SJCRH30 (cell line): ENCODE measurements around the gene UNC45B. TPM values are rescaled to one million over a fixed set of nuclear protein-coding genes. Genes with fewer than 3 reads are reported as not detected.
"Not testable (repeated sequence)": the region's sequence is repeated elsewhere in the genome, so short reads cannot be mapped to it uniquely, and the experiment has no call there.

Source experiments
- DNase-seq, 2 experiments: peaks; one replicate each; pipeline ENCODE4 v3.0.0-alpha.2; 2015 to 2020
- H3K27ac ChIP-seq: fragments of 250-450 bp; sonication (Bioruptor Pico); 2 replicates; pipeline ENCODE4 v1.5.1; 2020; ENCODE audit warnings: mild to moderate bottlenecking, moderate library complexity
- H3K27me3 ChIP-seq: fragments of 250-450 bp; sonication (Bioruptor Pico); 2 replicates; pipeline ENCODE4 v1.5.1; 2020; ENCODE audit warnings: mild to moderate bottlenecking, moderate library complexity
- H3K36me3 ChIP-seq: fragments of 250-450 bp; sonication (Bioruptor Pico); 2 replicates; pipeline ENCODE4 v1.5.1; 2020; ENCODE audit warnings: mild to moderate bottlenecking, moderate library complexity
- H3K4me1 ChIP-seq: fragments of 250-450 bp; sonication (Bioruptor Pico); 2 replicates; pipeline ENCODE4 v1.5.1; 2020; ENCODE audit warnings: mild to moderate bottlenecking, moderate library complexity
- H3K4me3 ChIP-seq: fragments of 250-450 bp; sonication (Bioruptor Pico); 2 replicates; pipeline ENCODE4 v1.5.1; 2020; ENCODE audit warnings: mild to moderate bottlenecking, moderate library complexity
- H3K9me3 ChIP-seq: fragments of 250-450 bp; sonication (Bioruptor Pico); replicated peaks from 2 replicates; pipeline ENCODE4 v1.5.1; 2020; ENCODE audit warnings: mild to moderate bottlenecking, moderate library complexity
- total RNA-seq: library from RNA; depleted of rRNA; stranded (reverse); fragments of >200 nt; shearing (Covaris generic); gene quantifications from 2 replicates; pipeline ENCODE4 v1.2.3, GENCODE V29; 2014

Gene UNC45B
- total RNA-seq, 1 experiment from 2014 or later = 0.24 TPM

DNA sequence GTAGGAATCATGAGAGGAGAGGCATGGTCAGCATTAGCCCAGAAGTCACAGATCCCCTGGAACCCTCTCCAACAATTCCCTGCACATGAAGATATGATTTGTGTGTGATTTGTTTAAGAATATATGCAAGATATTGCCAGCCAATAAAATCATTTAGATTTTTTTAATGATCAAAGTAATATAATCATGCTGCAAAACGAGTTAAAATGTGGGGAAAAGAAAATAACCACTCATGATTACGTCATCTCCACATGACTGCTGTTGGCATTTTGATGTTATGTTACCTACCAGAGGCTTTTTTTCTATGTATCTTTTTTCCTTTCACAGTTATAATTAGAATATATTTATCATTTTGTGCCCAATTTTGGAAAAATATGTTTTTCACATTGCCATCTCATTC lies 24.2 kb downstream of the UNC45B start:
- H3K9me3 ChIP-seq = no peaks in the 10 kb centered on the region
- no peak overlapping the region for H3K27ac ChIP-seq
- H3K36me3 ChIP-seq = no peaks in the 10 kb centered on the region
- H3K4me3 ChIP-seq = no peak overlapping the region
- H3K27me3 ChIP-seq = 0 out of 2 replicates have a peak, but pooled peaks cover 5% of the 10 kb centered on the region
- no peak for DNase-seq
- no peaks in the 10 kb centered on the region; the same call in 1 of the 2 replicates for H3K4me1 ChIP-seq

DNA sequence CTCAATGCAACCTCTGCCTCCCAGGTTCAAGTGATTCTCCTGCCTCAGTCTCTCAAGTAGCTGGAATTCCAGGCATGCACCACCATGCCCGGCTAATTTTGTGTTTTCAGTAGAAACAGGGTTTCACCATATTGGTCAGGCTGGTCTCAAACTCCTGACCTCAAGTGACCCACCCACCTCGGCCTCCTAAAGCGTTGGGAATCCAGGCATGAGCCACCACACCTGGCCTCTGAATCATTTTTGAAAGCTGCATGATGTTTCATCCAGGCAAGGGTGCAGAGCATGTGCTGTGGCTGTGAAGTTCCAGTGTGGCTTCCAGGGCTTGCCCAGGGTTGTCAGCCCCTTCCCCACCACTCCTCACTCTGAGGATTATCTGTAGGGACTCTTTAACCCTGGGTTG lies 24.7 kb downstream of the UNC45B start:
- not testable (repeated sequence) for H3K27me3 ChIP-seq, H3K27ac ChIP-seq, DNase-seq, H3K36me3 ChIP-seq, H3K4me3 ChIP-seq, H3K9me3 ChIP-seq, H3K4me1 ChIP-seq

DNA sequence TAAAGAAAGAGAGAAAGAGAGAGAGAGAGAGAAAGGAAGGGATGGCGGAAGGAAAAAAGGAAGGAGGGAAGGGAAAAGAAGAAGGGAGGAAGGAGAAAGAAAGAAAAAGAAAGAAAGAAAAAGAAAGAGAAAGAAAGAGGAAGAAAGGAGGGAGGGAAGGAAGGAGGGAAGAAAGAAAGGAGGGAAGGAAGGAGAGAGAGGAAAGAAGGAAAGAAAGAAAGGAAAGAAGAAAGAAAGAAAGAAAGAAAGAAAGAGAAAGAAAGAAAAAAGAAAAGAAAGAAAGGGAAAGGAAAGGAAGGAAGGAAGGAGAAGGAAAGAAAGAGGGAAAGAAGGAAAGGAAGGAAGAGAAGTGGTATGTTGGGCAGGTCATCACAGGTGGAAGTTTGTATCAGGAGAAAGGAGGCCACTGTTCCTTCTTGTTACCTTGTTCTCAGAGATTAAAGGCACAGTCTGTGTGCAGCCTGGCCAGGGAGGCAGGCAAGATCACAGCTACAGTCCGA lies 27.3 kb downstream of the UNC45B start:
- Histone ChIP-seq H3K27ac (no peak overlapping the region), H3K36me3 (no peaks in the 10 kb centered on the region), H3K27me3 (0 out of 2 replicates have a peak, but pooled peaks cover 2% of the 10 kb centered on the region), H3K4me3 (no peak overlapping the region), H3K4me1 (no peaks in the 10 kb centered on the region), H3K9me3 (no peaks in the 10 kb centered on the region)
- no peak for DNase-seq

DNA sequence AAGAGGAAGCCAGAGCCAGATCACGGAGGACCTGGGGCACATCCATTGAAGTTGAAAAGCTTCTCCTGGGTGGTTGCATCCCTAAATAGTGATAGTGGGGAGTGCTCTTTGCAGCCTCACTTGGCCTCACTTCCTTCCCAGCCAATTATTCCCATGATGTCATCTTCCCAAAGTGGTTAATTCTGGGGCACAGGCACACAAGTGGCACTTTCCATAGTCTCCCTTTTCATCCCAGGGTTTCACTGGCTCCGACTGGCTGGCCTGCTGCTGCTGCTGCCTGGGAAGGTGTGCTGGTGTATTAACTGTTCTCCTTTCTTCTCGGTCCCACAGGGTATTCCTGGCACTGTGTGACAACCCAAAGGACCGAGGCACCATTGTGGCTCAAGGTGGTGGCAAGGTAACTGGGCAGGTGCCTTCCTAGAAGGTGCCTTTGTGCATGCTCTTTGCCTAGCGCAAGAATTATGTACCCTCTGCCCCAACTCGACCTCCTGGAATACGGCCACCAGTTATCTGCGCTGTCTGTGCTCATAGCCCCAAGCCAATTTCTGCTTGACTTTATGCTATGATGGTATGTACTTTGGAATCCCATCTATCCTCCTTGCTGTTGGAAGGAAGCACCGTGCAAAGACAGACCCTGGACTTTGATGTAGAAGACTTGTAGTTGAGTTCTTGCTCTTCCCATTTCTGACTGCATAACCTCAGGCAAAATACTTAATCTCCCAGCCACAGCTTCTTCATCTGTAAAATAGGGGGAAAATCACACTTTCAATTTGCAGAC lies 28.2 kb downstream of the UNC45B start:
- H3K4me1 ChIP-seq = no peaks in the 10 kb centered on the region
- no peaks in the 10 kb centered on the region for H3K36me3 ChIP-seq
- no peak for DNase-seq
- no peak overlapping the region for H3K4me3 ChIP-seq
- no peaks in the 10 kb centered on the region for H3K27me3 ChIP-seq
- no peak overlapping the region for H3K27ac ChIP-seq
- H3K9me3 ChIP-seq = no peaks in the 10 kb centered on the region

DNA sequence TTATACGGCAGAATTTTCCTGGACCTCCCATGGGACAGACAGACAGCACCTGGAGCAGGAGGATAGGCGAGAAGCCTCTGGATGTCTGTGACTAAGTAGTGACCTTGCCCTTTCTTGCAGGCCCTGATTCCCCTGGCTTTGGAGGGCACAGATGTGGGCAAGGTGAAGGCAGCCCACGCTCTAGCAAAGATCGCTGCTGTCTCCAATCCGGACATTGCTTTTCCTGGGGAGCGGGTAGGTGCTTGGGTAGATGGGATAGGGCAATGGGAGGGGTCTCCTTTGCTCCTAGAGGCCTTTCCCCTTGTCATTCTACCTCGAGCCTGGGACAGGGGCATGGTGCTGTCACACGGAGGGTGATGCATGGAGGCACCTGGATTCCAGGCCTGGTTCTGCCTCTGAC lies 29.3 kb downstream of the UNC45B start:
- no peaks in the 10 kb centered on the region for H3K4me1 ChIP-seq
- no peaks in the 10 kb centered on the region for H3K9me3 ChIP-seq
- H3K27me3 ChIP-seq = no peaks in the 10 kb centered on the region
- no peak overlapping the region for H3K4me3 ChIP-seq
- H3K27ac ChIP-seq = no peak overlapping the region
- no peaks in the 10 kb centered on the region for H3K36me3 ChIP-seq
- DNase-seq = no peak

DNA sequence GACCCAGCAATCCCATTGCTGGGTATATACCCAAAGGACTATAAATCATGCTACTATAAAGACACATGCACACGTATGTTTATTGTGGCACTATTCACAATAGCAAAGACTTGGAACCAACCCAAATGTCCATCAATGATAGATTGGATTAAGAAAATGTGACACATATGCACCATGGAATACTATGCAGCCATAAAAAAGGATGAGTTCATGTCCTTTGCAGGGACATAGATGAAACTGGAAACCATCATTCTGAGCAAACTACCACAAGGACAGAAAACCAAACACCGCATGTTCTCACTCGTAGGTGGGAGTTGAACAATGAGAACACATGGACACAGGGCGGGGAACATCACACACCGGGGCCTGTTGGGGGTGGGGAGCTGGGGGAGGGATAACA lies 31.8 kb downstream of the UNC45B start:
- H3K4me3 ChIP-seq, H3K27me3 ChIP-seq, H3K9me3 ChIP-seq, H3K27ac ChIP-seq, H3K4me1 ChIP-seq, H3K36me3 ChIP-seq, DNase-seq: not testable (repeated sequence)

DNA sequence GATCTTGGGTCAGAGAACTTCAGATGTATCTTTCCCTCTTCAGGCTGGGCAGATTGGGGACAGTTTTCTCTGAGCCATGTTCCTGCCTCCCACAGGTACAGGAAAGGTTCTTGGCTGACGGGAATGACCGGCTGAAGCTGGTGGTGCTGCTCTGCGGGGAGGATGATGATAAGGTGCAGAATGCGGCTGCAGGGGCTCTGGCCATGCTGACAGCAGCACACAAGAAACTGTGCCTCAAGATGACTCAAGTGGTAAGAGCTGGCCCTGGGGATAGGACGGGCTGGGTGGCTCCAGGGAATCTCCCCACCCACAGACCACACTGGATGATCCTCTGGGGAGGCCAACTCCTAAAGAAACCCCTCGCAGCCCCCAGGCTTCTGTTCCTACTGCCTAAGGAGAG lies 35.7 kb downstream of the UNC45B start:
- no peak for DNase-seq

DNA sequence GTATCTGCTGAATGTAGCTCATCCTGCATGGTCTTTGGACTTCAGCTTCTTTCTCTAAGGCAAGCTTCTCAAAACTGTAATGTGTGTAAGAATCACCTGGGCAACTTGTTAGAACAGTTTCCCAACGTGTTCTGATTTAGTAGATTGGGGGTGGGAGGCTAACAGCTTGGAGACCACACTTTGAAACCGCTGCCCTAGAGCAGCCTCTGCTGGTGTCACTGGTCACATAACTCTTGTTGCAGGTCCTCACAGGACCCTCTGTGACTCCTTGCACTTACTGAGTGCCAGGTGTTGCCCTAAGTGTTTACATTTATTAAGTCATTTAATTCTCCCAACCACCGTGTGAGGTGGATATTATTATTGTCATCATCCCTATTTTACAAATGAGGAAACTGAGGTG lies 36.7 kb downstream of the UNC45B start:
- H3K4me3 ChIP-seq = no peak overlapping the region
- no peak for DNase-seq

More for the DNA sequence above, 35.7 kb downstream of the UNC45B start:
- H3K4me1 ChIP-seq = no peaks in the 10 kb centered on the region
- H3K4me3 ChIP-seq = no peak overlapping the region
- peaks cover 4% of the 10 kb centered on the region; the same call in 1 of the 2 replicates for H3K27me3 ChIP-seq
- H3K27ac ChIP-seq = no peak overlapping the region
- no peaks in the 10 kb centered on the region for H3K36me3 ChIP-seq
- H3K9me3 ChIP-seq = no peaks in the 10 kb centered on the region

DNA sequence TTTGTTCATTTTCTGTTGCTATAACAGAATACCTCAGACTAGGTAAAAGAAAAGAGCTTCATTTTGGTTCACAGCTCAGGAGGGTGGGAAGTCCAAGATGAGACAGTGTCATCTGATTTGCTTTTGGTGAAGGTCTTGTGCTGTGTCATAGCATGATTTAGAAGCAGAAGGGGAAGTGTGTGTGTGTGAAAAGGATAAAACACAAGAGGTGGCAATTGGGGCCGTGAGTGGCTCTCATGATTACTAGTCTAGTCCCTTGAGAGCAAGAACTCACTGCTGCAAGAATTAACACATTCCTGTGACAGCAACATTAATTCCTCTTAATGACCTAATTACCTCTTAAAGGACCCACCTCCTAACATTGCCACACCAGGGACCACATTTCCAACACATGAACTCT lies 38.2 kb downstream of the UNC45B start:
- DNase-seq = no peak
- Histone ChIP-seq H3K9me3 (no peaks in the 10 kb centered on the region), H3K4me3 (no peak overlapping the region), H3K27me3 (peaks cover 4% of the 10 kb centered on the region; the same call in 1 of the 2 replicates), H3K36me3 (no peaks in the 10 kb centered on the region), H3K27ac (no peak overlapping the region), H3K4me1 (no peaks in the 10 kb centered on the region)

More for the DNA sequence above, 36.7 kb downstream of the UNC45B start:
- H3K36me3 ChIP-seq = no peaks in the 10 kb centered on the region
- no peak overlapping the region for H3K27ac ChIP-seq
- H3K27me3 ChIP-seq = peaks cover 4% of the 10 kb centered on the region; the same call in 1 of the 2 replicates
- no peaks in the 10 kb centered on the region for H3K4me1 ChIP-seq
- H3K9me3 ChIP-seq = no peaks in the 10 kb centered on the region

DNA sequence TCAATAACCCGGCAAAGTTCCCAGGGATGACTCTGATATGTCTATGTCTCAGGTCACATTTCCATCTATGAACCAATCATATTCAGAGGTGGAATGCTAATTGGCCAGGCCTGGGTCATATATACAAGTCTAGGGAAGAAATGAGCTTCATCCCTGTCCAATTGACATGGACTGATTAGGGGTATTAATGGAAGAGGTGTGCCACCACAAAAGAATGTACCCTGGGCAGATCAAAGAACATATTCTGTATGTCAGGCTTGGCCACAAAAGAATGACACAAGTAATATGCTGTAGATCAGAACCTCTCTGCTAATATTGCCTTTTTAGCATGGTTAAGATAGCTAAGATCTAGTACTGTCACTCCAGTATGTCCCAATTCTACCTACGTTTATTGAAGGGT lies 39.9 kb downstream of the UNC45B start:
- H3K4me3 ChIP-seq = no peak overlapping the region
- H3K4me1 ChIP-seq = no peaks in the 10 kb centered on the region
- no peaks in the 10 kb centered on the region for H3K36me3 ChIP-seq
- no peak for DNase-seq
- H3K27ac ChIP-seq = no peak overlapping the region
- H3K27me3 ChIP-seq = peaks cover under 1% of the 10 kb centered on the region; the same call in 1 of the 2 replicates
- no peaks in the 10 kb centered on the region for H3K9me3 ChIP-seq

DNA sequence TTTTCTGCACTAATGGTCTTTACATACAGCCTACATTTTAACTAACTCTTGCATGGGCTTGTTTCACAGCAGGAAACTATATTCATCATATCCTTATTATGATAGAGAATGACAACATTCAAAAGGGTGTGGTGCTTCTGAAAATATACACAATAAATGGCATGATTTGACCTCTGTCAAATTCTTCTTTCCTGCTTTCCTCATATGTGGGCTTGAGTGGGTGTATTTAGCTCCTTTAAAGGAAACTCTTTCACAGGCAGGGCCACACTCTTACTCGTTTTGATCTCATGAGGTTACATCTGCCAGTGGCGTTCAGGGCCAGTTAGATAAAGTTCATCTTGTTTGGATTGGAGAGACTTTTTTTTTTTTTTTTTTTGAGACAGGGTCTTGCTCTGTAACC lies 40.5 kb downstream of the UNC45B start:
- Histone ChIP-seq H3K4me3 (no peak overlapping the region), H3K4me1 (no peaks in the 10 kb centered on the region), H3K27me3 (no peaks in the 10 kb centered on the region; the same call in 1 of the 2 replicates), H3K9me3 (no peaks in the 10 kb centered on the region), H3K36me3 (no peaks in the 10 kb centered on the region), H3K27ac (no peak overlapping the region)
- DNase-seq = no peak

DNA sequence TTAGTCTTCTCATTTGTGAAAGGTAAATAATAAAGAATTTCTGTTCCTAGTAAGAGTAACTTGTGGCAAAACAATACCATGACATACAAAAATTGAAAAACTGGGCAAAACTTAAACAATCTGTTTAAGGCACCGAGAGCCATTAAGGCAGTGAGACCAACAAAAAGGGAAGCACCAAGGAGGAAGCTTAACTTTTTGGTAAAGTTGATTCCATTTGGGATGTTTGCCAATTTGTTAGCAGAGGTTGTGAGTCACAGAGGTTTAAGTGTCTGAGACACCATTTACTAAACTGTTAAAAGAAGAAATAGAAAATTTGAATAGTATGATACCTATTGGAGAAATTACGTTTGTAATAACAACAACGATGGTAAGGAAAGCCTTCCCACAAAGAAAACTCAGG lies 41.7 kb downstream of the UNC45B start:
- Histone ChIP-seq H3K27ac (no peak overlapping the region), H3K4me1 (no peaks in the 10 kb centered on the region), H3K36me3 (no peaks in the 10 kb centered on the region), H3K27me3 (no peaks in the 10 kb centered on the region), H3K4me3 (no peak overlapping the region), H3K9me3 (no peaks in the 10 kb centered on the region)
- DNase-seq = no peak

DNA sequence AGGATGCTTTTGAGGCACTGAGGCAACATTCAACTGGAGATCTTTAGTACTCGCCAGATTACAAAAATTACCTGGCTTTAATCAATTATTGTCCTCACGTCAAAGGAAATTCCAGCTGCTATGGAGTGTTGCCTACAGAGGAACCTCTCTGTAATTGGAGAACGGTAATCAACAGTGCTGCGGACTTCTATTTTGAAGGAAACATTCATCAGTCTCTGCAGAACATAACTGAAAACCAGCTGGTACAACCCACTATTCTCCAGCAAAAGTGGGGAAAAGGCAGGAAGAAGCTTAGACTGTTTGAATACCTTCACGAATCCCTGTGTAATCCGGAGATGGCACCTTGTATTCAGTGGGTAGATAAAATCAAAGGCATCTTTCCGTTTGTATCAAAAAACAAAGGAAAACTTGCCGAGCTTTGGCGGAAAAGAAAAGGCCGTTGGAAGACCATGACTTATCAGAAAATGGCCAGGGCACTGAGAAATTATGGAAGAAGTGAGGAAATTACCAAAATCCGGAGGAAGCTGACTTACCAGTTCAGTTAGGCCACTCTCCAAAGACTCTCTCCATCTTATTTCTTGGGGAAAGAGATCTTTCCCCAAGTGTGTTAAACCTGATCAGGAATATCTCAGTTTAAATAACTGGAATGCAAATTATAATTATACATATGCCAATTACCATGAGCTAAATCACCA lies 43.5 kb downstream of the UNC45B start:
- Histone ChIP-seq H3K27ac (no peak overlapping the region), H3K9me3 (no peaks in the 10 kb centered on the region), H3K4me1 (no peaks in the 10 kb centered on the region), H3K27me3 (no peaks in the 10 kb centered on the region), H3K36me3 (no peaks in the 10 kb centered on the region), H3K4me3 (no peak overlapping the region)
- no peak for DNase-seq

DNA sequence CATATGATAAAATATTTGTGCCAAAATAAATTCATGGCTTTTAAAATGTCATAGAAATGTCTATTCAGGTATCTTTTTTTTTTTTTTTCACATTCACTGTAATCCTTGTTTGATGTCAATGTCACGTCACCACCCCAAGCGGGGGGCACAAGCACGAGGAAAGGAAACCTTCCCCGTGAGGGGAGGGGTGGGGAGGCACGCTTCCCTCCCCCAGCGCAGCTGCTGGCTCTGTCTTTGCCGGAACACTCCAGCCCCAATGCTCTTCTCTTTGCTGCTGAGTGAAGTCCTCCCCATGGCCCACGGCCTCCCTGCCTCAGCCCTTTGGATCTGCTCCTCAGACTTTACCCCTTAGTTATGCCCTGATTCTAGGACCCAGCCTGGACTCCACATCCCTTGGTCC lies 45.1 kb downstream of the UNC45B start:
- no peak for DNase-seq
- Histone ChIP-seq H3K4me1 (no peaks in the 10 kb centered on the region), H3K36me3 (no peaks in the 10 kb centered on the region), H3K9me3 (no peaks in the 10 kb centered on the region), H3K27ac (no peak overlapping the region), H3K27me3 (no peaks in the 10 kb centered on the region), H3K4me3 (no peak overlapping the region)

DNA sequence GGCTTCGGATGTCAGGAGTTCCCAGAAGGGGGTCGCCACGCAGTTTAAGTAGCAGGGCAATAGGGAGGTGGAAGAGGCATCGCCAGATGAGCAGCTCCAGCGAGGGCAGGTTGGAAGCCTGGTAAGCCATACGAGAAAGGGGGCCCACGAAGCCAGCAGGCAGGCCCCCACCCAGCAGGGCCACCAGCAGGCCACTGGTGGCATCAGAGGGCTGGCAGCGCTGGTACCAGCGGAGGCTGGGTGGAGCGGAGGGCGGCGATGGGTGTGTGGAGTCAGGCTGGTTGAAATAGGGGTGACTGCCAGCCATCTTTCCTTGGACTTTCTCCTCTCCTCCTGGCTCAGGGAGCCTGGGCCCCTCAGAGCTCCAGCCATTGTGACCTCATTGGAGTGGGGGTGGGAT lies 46.4 kb downstream of the UNC45B start, which contains the start of gene SLC35G3:
TSS of gene SLC35G3 (minus strand) at position 393 of the 400 bp plus-strand sequence. CDS start at position 307, 86 bp downstream.
- not testable (repeated sequence) for H3K4me3 ChIP-seq, H3K9me3 ChIP-seq, DNase-seq, H3K36me3 ChIP-seq, H3K4me1 ChIP-seq, H3K27me3 ChIP-seq, H3K27ac ChIP-seq
